ENCODE data around the gene FIZ1. TPM values are rescaled to one million over a fixed set of nuclear protein-coding genes. Genes with fewer than 3 reads are reported as not detected.

Gene FIZ1
- total and polyA plus RNA-seq, 7 donors: 3.5 to 9.6 (median 8.9) TPM

DNA sequence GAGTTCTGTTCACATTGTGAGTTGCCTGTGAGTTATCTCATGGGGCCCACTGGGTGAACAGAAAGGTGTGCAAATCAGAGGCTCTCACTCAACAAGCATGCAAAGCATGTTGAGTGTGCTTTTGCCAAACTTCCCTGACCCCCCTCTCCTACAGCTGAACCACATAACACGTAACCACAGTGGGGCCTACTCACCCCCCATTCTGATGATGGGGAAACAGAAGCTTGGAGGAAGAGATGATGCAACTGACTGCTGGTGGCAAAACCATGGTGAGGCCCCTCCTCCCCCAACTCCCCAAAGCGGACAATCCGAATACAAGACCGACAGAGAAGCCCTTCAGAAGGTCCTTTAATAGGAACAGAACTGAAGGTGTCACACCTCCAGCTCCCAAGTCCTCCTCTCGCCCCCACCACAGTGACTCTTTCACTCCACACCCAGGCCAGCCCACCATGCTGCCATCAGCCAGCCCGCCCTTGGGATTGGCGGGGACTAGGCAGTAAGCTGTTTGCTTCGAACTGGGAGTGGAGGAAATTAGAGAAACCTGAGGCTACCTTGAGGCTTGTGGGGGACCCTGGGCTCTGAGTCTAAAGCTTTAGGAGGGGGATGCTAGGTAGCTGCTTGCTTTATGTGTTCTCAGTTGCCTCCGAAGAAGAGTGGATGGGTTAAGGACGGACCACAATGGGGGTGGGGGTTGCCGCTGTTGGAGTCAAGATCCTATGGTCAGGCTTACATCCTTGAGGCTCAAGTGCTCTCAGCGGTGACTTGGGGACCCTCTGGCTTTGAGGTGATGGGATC lies 21.3 kb upstream of the FIZ1 start:
- Histone ChIP-seq H3K4me1 (peaks cover 0 to 14% (median 13%) of the 10 kb centered on the region in 4 donors), H3K27me3 (no peaks in the 10 kb centered on the region), H3K36me3 (peaks cover 11 to 41% (median 24%) of the 10 kb centered on the region in 4 donors), H3K27ac (no peak overlapping the region), H3K9me3 (no peaks in the 10 kb centered on the region), H3K4me3 (no peak overlapping the region)
- intact Hi-C loops (cut with DNase I): no loop called here
- TF ChIP-seq POLR2A (IDR thresholded peaks at IDR 0.05) (no peak), POLR2AphosphoS5 (IDR thresholded peaks at IDR 0.05) (no peak), EP300 (IDR thresholded peaks at IDR 0.05) (no peak)
- TF ChIP-seq, protein P1, sequence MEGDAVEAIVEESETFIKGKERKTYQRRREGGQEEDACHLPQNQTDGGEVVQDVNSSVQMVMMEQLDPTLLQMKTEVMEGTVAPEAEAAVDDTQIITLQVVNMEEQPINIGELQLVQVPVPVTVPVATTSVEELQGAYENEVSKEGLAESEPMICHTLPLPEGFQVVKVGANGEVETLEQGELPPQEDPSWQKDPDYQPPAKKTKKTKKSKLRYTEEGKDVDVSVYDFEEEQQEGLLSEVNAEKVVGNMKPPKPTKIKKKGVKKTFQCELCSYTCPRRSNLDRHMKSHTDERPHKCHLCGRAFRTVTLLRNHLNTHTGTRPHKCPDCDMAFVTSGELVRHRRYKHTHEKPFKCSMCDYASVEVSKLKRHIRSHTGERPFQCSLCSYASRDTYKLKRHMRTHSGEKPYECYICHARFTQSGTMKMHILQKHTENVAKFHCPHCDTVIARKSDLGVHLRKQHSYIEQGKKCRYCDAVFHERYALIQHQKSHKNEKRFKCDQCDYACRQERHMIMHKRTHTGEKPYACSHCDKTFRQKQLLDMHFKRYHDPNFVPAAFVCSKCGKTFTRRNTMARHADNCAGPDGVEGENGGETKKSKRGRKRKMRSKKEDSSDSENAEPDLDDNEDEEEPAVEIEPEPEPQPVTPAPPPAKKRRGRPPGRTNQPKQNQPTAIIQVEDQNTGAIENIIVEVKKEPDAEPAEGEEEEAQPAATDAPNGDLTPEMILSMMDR (IDR thresholded peaks at IDR 0.05): no peak
- 83 to 93% methylated on average over 12 of the region's 12 CpGs for WGBS, 2 donors
- no peak for DNase-seq

DNA sequence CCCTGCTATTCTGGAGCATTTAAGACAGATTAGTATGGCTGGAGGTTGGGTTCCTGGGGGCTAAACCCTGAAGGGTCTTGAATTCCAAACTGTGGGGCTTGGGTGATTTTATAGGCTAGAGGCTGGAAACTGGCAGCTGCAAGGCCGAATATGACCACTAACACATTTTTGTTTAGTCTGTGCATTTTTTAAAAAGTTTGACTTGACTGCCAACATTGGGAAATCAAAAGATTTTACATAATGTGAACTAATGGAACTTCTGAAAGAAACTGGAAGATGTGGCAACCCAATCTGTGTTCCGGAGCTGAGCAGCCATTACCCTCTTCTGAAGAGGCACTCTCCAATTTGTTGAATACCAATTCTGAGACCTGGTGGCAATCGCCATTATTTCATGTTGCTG lies 20.0 kb upstream of the FIZ1 start:
- H3K36me3 ChIP-seq: peaks cover 17 to 53% (median 35%) of the 10 kb centered on the region in 4 donors
- intact Hi-C loops (cut with DNase I): no loop called here
- no peaks in the 10 kb centered on the region for H3K27me3 ChIP-seq
- DNase-seq: no peak
- peaks cover 0 to 8% (median 7%) of the 10 kb centered on the region in 4 donors for H3K4me1 ChIP-seq
- no peak overlapping the region for H3K4me3 ChIP-seq
- no peaks in the 10 kb centered on the region for H3K9me3 ChIP-seq
- H3K27ac ChIP-seq: peak overlapping the region in 1 of 4 donors; percentile 51
- WGBS, 2 donors: 78 to 84% methylated on average over 3 of the region's 3 CpGs
- TF ChIP-seq, protein P1 (IDR thresholded peaks at IDR 0.05): no peak
- TF ChIP-seq POLR2AphosphoS5 (IDR thresholded peaks at IDR 0.05): no peak
- no peak for TF ChIP-seq EP300 (IDR thresholded peaks at IDR 0.05)
- no peak for TF ChIP-seq POLR2A (IDR thresholded peaks at IDR 0.05)

DNA sequence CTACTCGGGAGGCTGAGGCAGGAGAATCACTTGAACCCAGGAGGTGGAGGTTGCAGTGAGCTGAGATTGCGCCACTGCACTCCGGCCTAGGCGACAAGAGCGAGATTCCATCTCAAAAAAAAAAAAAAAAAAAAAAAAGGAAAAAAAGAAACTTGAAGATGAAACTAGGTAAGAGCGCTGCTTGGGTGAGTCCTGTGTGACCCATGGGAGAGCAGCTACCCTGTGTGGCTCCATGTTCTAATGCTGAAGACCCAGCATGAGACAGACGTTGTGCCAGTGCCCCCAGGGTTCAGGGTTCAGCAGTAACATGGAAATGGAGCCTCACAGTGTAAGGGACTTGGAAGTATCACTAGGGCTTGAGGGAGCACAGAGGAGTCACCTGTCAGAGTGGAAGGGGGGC lies 19.1 kb upstream of the FIZ1 start:
- WGBS, 2 donors: 83 to 91% methylated on average over 7 of the region's 7 CpGs
- peaks cover 17 to 61% (median 37%) of the 10 kb centered on the region in 4 donors for H3K36me3 ChIP-seq
- no peak for DNase-seq

DNA sequence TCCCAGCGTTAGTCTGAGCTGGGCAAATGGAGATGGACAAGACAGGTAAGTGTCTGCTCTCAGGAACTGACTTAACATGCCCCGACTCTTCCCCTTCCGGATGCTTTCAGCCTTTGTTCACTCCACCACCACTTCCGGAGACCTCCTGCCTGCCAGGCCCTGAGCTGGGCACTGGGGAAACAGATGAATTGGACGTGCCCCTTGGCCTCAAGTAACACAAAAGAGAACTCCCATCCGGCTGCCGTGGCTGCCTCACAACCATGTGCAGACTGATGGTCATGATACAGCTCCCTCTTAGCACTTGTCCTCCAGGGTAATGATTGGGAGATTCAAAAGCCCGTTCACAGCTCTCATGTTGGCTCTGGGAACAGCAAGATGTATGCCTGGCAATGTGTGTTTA lies 18.1 kb upstream of the FIZ1 start:
- WGBS, 2 donors: 91 to 93% methylated on average over 8 of the region's 8 CpGs
- Histone ChIP-seq H3K27ac (no peak overlapping the region), H3K4me1 (no peaks in the 10 kb centered on the region), H3K4me3 (no peak overlapping the region), H3K27me3 (no peaks in the 10 kb centered on the region), H3K36me3 (peaks cover 17 to 61% (median 37%) of the 10 kb centered on the region in 4 donors), H3K9me3 (no peaks in the 10 kb centered on the region)
- intact Hi-C loops (cut with DNase I): no loop called here
- no peak for DNase-seq
- TF ChIP-seq POLR2AphosphoS5 (IDR thresholded peaks at IDR 0.05) (no peak), EP300 (IDR thresholded peaks at IDR 0.05) (no peak), POLR2A (IDR thresholded peaks at IDR 0.05) (no peak)
- TF ChIP-seq, protein P1 (IDR thresholded peaks at IDR 0.05): no peak

More for the DNA sequence above, 19.1 kb upstream of the FIZ1 start:
- H3K9me3 ChIP-seq: no peaks in the 10 kb centered on the region
- intact Hi-C loops (cut with DNase I): no loop called here
- H3K4me1 ChIP-seq: peaks cover 0 to 2% (median 2%) of the 10 kb centered on the region in 4 donors
- no peak for TF ChIP-seq POLR2A (IDR thresholded peaks at IDR 0.05)
- no peak for TF ChIP-seq POLR2AphosphoS5 (IDR thresholded peaks at IDR 0.05)
- no peak overlapping the region for H3K4me3 ChIP-seq
- peak overlapping the region in 1 of 4 donors; percentile 51 for H3K27ac ChIP-seq
- H3K27me3 ChIP-seq: no peaks in the 10 kb centered on the region

DNA sequence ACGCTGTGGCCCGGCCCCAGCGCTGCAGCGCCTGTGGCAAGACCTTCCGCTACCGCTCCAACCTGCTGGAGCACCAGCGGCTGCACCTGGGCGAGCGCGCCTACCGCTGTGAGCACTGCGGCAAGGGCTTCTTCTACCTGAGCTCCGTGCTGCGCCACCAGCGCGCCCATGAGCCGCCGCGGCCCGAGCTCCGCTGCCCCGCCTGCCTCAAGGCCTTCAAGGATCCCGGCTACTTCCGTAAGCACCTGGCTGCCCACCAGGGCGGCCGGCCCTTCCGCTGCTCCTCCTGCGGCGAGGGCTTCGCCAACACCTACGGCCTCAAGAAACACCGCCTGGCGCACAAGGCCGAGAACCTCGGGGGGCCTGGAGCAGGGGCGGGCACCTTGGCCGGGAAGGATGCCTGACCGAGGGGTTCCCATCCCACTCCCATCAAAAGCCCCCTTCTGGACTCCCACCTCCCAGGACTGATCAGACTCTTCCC lies 17.1 kb upstream of the FIZ1 start:
- intact Hi-C loops (cut with DNase I): no loop called here
- DNase-seq: no peak
- Histone ChIP-seq H3K36me3 (peaks cover 17 to 52% (median 34%) of the 10 kb centered on the region in 4 donors), H3K4me3 (no peak overlapping the region), H3K27me3 (no peaks in the 10 kb centered on the region), H3K9me3 (no peaks in the 10 kb centered on the region), H3K4me1 (peaks cover 0 to 7% (median 3%) of the 10 kb centered on the region in 4 donors), H3K27ac (no peak overlapping the region)
- TF ChIP-seq POLR2A (IDR thresholded peaks at IDR 0.05) (no peak), EP300 (IDR thresholded peaks at IDR 0.05) (no peak), POLR2AphosphoS5 (IDR thresholded peaks at IDR 0.05) (no peak)
- TF ChIP-seq, protein P1 (IDR thresholded peaks at IDR 0.05): no peak
- 98% methylated on average over 38 of the region's 38 CpGs for WGBS, 2 donors

Data from sigmoid colon (tissue), 7 donors.